ENCODE results near the gene SYAP1.
"Not testable (repeated sequence)": the region's sequence is repeated elsewhere in the genome, so short reads cannot be mapped to it uniquely, and the experiment has no call there.

Gene SYAP1

DNA sequence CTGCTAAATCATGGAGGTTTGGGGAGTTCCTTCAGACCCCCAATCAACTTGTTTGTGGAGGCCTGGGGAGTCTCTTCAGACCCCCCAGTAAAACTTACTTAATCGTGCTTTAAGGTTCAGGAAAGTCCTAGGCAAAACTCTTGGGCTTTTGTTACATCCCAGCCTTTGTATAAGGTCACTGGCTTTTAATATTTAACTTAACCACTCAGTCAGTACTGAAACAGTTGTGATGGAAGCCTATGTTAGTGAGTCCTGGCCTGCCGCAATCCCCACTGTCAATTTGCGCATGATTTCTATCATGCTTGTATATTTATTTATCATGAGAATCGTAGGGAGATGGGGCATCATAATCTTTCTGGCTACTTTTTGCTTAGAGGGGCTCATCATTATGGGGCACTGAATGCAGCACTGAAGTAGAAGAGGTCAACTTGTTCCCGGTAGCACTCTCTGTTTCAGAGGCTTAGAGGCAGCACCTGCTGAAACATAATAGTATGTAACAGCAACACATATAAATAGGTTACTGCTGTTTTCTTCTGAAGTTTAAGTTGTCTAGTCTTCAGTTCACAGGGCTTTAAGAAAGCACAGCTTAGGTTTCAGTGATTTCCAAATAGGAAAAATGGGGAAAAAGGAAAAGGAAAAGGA, 7.1 kb downstream of the SYAP1 start:
- DNase-seq = not testable (repeated sequence)

DNA sequence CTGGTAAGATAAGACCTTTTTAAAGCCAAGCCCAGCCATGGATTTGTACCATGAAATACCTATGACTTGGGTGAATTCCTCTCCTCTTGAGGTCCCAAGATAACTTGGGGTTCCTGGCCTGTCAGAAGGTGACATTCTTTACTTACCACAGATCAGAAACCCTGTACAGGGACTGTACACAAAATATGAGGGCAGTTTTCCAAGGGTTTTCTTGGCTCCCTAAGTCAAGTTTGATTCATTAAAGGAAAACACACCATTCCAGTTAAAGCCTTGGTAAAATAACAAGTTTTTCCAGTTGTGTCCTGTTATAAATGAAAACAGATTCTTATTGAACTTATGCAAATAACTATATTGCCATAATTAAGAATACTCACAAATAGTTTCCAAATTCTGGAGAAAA, 8.2 kb downstream of the SYAP1 start:
- DNase-seq = no peak

DNA sequence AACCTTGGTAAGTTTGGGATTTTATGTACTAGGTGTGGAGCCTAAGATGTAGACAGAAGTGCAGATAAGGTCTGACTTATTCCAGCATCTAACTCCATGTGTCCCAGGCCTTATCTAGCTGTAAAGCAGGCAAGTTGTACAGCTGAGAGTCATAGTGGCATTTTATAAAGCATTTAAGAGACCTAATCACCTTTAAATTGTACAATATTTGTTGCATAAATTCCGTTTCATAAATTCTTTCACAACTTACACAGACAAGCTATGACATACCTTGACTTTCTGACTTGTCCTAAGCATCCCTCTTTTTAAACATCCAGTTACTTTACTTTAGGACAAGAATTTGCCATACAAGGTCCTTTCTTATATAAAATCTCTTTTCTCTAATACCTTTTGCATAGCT, 11.0 kb downstream of the SYAP1 start:
- DNase-seq = no peak

DNA sequence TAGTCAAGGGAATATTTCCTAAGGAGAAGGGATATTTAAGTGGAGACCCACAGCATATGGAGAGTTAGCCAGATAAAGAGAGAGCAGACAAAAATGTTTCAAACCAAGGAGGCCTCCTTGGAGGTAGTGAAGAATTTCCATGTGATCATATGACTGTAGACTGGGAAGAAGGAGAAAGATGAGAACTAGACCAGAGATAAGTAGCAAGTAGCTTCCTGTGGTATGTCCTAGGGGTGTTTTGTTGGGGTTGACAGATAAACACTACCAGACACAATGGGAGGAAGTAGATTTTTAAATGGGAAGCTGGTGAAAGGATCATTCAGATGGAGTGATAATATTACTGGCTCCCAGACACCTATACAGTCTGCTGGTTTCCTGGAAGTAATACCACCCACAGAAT, 13.6 kb downstream of the SYAP1 start:
- DNase-seq = no peak

DNA sequence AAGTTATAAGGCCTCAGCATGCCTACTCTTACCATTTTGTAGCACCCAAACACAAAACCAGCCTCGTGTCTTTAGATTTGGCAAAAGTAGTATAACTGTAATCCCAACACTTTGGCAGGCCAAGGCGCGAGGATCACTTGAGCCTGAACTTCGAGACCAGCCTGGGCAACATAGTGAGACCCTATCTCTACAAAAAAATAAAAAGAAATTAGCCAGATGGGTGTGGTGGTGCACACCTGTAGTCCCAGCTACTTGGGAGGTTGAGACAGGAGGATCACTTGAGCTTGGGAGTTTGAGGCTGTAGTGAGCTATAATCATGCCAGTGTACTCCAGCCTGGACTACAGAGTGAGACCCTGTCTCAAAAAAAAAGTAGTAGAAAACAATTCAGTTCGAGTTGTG, 17.6 kb downstream of the SYAP1 start:
- no peak for DNase-seq

DNA sequence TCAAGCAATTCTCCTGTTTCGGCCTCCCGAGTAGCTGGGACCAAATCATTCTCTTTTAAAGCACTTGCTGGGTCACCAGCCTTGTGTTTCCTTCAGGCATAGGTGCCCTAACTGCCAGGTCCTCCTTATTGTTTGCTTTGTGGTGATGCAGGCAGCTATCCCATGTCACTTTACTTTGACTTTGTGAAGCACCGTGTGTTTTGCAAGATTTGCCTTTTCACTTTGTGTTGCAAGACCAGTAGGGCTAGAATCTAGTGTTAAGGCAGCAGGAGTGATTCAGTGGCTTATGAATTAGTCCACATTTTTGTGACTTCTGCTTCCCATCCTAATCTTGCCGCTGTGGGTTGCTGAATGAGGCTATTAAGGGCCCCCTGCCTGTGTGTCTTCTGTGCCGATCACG, 20.2 kb downstream of the SYAP1 start:
- DNase-seq = no peak

DNA sequence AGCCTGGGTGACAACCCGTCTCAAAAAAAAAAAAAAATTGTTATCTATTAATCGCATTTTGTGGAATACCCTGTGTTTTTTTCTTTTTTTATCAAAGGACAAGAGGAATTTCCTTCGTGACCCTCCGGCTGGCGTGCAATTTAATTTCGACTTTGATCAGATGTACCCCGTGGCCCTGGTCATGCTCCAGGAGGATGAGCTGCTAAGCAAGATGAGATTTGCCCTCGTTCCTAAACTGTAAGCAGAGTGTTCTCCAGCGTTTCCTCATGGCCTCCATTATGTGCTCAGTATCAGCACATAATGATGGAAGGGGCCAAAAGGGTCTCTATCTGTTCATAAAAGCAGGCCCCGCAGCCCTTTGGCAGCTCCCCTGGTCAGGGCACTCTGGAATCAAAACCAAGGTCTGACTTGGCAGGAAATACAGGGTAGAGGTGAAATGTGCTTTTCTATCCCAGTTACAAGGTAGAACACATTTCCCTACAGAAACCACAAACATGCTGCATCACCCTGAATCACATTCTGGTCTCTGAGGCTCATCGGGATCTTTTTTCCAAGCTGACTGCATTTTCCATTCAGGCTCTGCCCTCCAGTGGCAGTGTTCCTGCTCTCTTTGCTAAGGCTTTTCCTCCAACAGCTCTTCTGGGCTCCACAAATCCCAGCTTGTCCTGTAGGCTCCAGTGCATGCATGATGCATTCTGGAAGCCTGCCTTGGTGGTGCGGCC, 24.4 kb downstream of the SYAP1 start:
- no peak for DNase-seq

DNA sequence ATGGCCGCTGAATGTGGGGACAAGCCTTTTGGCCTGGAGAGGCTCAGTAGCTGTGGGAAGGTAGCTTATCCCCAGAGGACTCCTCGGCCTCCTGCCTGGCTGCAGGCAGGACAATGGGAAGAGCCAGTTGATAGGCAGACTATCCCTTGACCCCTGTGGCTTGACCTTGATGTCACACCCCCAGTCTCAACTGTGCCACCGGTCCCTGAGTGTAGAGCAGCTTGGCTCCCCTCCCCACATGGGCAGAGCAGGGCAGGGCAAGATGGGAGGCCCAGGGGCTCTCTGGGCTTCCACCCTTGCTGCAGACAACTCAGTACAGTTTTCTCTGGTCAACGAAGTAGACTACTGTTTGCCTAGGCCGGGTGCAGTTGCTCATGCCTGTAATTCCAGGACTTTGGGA, 25.7 kb downstream of the SYAP1 start:
- DNase-seq = no peak

DNA sequence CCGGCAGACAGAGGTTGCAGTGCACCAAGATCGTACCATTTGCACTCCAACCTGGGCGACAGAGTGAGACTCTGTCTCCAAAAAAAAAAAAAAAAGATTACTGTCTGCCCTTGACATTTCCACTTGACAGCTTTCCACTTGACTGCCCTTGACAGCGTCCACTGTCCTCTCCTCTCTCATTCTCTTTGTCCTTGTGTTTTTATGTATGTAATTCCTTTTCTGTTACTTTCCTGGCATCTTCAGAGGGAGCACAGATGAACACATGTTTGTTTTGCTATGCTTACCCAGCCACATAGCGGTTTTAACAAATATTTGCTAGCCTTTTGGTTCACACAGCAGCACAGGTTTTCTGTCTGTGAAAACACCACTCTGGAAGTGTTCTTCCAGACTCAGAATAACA, 26.2 kb downstream of the SYAP1 start:
- no peak for DNase-seq

DNA sequence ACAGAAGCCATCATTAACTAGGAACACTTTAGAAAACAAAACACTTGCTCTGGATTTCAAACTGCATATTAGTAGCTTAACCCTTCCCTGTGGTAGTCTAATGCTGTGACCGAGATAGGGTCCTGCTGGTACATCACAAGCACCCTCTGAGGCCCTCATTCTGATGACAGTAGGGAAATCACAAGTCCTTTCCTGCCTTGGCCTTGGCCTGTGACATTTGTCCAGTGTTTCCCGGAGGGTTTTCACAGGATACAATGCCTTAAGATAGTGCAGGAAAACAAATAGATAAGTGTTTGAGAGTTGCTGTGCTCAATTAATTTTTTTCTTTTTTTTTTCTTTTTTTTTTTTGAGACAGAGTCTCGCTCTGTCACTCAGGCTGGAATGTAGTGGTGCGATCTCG, 29.0 kb downstream of the SYAP1 start:
- no peak for DNase-seq

DNA sequence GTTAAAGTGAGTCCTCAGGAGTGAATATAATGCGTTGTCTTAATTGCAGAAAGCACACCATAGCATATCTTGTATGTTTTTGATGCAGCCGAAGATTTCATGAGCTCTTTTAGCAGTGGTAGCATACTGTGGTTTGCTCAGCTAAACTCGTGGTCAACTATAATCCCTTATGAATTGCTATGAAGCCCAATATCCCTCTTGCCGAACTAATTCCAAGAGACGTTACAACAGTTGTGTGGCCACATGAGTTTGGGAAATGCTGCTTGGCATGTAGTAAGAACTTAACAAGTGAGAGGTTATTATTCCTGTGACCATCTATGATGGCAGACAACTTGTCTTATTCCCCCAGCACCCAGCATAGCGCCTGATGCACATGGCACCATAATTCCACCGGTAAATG, 30.7 kb downstream of the SYAP1 start:
- DNase-seq = no peak

DNA sequence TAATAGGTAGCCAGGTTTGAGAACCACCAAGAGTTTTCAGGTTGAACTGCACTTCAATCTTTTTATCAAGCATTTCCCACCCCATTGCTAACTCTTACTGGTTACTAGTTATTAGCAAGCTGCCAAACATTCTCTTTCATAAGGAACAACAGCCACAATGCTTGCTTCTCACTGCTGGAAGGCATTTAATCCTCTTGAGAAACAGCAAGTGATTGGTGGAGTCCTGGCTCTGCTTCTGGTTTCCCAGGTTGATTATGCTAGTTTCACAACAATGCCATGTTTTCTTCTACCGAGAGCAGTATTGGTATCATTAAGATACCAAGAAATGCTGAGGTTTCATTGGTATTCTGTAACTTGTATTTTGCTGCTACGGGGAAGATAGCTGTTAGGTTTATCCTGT, 34.6 kb downstream of the SYAP1 start:
- DNase-seq = no peak

DNA sequence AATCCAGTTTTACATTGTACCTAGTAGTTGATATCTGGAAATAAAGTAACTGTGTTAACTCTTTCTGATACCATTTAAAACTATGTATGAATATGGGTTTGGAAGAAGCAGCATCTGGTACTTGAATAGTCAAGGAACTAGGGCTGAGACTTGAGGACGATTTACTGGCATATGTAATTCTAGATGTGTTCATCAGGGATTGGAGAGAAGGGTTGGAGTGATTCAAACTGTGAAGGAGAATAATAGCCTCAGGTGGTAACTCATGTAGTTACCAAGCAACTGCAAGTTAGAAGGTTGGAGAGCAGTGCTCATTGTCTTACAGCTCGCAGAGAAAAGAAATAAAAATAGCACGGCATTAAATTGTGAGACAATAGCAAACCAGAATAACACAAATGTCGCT, 37.3 kb downstream of the SYAP1 start:
- DNase-seq = no peak

DNA sequence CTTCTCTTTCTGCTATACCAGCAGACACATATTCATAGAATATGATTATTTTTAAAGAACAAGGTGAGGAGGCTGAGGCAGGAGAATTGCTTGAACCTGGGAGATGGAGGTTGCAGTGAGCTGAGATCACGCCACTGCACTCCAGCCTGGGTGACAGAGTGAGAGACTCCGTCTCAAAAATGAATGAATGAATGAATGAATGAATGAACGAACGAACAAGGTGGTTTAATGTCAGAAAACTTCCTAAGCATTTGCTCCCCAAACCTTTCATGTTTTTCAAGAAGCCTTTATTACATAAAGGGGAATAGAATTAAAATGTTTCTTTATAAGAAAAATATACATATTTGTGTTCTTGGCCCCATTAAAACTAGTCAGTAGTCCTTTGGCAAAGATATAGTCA, 42.1 kb downstream of the SYAP1 start:
- not testable (repeated sequence) for DNase-seq

DNA sequence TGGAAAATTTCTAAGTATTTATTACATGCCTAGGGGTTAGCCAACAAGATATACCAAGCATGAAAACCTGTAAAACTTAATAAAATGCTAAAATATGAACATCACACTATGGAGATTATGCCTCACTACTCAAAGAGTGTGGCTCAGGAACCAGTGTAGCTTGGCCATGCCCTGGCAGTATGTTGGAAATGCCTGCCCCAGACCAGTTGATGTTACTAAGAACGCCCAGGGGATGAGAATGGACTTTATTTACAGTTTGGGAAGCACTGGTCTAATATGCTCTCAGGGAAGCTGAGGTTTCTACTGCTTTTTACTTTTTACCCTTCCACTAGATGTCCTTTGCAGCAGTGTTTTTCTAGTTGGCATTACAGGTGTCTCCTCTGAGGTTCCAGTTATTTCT, 43.2 kb downstream of the SYAP1 start:
- no peak for DNase-seq

DNA sequence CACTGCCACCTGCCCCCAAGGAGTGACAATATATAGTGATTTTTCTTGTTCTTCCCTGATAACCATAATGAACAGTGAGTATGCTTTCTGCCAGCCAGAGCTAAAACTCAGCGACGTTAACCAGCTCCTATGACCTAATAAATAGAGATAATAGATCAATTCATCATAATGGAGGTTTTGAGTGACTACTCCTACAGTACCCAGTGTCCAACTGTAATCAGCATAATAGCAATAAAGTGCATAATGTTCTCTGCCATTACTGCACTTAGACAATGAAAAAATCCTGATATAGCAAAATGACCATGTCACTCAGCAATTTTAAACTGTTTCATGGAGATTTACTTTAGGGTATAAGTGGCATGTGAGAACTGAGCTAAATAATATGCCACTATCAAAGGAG, 46.2 kb downstream of the SYAP1 start:
- no peak for DNase-seq

DNA sequence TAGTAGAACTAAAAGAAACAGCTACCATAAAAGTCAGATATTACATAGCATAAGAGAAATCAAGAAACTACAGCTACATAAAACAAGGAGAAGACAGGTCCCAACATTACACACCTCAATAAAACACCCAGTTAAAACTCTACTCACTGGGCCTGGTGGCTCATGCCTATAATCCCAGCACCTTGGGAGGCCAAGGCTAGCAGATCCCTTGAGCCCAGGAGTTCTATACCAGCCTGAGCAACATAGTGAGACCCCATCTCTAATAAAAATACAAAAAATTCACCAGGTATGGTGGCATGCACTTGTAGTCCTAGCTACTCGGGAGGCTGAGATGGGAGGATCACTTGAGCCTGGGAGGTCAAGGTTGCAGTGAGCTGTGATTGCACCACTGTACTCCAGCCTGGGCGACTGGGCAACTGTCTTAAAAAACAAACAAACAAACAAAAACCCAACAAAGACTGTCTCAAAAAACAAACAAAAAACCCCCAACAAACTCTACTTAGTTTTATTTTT, 51.6 kb downstream of the SYAP1 start:
- DNase-seq = no peak

DNA sequence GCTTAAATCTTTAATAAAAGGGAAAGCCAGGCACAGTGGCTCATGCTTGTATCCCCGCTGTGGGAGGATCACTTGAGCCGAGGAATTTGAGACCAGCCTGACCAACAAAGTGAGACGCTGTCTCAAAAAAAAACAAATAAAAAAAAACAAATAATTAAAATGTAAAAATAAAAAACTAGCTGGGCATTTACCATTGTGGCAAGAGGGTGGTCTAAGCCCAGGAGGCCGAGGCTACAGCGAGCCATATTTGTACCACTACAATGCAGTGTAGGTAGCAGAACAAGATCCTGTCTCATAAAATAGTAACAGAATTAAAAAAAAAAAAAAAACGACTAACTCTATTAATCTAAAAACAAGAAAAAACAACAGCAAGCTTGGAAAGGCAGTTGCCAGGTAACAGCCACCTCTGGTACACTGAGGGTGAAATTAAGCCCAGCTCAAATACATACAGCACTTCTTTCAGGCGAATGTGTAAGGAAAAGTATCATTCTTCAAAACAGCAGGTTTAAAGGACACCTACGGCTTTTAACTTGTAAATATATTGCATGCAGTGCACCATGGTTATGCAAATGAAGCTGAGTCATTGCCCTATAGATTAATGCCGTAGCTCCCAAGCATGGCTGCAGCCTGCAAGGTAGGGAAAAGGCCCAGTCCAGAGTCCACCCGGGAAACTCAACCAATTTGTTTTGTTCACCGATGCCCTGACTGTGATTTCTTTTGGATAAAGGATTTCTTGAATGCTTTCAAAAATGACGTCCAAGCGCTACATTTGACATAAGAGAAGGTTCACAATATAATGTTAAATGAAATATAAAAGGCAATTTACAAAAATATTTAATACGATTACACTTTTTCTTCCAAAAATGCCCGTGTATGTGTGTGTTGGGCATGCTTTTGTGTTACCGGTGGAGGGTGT, 52.3 kb downstream of the SYAP1 start:
- no peak for DNase-seq

DNA sequence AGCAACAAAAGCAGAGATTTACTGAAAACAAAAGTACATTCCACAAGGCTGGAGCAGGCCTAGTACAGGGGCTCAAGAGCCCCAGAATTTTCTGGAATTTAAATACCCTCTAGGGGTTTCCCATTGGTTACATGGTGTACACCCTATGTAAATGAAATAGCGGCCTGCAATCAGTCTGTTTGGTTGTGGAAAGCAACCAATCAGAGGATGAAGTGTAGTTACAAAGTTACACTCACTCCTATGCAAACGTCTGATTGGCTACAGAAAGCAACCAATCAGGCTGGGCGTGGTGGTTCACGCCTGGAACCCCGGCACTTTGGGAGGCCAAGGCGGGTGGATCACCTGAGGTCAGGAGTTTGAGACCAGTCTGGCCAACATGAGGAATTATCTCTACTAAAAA, 53.0 kb downstream of the SYAP1 start:
- no peak for DNase-seq

DNA sequence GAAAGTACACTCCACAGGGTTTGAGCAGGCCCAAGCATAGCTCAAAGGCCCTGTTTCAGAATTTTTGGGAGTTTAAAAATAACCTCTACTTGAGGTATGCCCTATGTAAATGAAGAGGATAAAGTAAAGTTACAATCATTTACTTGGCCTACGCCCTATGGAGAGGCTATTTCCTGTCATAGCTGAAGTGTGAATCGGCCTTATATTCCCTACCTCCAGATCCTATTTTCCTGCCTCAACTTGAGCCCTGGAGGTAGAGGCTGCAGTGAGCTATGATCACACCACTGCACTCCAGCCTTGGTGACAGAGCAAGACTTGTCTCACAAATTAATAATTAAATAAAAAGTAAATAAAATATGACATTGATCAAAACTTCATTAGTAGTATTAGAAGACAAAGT, 55.3 kb downstream of the SYAP1 start:
- DNase-seq = no peak

DNA sequence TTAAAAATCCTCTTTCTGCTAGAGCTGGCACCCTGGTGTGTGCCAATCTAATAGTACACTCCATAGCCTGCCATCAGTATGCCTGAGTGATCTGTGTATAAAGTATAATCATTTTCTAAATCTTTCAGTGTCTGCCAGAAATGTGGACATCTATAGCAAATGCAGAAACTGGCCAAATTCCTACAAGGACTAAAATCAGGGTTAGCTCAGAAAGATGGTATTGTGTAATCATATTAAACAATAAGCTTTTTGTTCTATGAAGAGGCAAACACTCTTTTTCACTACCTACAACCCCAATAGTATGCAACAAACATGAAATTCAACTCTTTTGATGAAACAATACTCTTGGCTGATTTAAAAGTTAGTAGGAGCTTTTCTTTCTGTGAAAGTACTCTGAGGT, 59.1 kb downstream of the SYAP1 start:
- no peak for DNase-seq

DNA sequence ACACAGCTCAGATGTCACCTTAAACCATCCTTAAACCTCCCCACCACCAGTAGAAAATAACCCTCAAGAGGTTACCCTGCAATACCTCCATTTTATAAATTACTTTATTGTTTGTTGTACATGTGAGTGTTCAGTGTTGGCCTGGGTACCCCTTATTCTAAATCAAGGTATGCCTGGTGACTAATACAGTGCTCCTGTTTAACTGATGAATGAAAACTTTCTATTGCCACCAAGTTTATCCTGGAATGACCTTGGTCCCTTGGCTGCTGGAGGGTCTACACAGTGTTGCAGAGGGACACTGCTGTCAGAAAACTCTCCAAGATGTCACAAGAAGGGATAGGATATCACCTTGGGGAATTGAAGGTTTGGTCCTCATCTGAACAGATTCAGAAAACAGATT, 59.6 kb downstream of the SYAP1 start:
- no peak for DNase-seq

DNA sequence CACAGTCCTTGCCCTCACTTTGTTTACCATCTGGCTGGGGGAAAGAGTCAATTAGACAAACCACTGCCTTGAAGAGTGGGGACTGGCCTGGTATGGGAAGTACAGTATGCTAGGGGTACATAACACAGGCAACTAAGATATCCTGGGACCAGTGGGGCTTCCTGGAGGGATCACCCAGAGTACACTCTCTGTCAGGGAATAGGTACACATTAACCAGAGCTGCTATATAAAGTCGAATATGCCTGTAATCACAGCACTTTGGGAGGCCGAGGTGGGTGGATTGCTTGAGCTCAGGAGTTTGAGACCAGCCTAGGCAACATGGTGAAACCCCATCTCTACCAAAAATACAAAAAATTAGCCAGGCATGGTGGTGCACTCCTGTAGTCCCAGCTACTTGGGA, 60.4 kb downstream of the SYAP1 start:
- DNase-seq = not testable (repeated sequence)

DNA sequence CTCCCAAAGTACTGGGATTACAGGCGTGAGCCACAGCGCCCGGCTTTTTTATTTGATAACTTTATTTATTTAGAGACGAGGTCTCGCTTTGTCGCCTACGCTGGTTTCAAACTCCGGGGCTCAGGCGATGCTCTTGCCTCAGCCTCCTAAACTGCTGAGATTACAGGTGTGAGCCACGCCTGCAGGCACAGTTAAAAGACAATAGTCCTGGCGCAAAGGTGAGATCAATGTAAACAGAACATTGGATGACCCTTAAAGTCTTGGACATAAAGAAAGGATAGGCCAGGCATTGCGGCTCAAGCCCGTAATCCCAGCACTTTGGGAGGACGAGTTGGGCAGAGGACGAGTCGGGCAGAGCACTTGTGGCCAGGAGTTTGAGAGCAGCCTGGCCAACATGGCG, 64.0 kb downstream of the SYAP1 start:
- DNase-seq = no peak
